SK-N-SH (cell line): ENCODE measurements around the gene RHPN2. TPM values are rescaled to one million over a fixed set of nuclear protein-coding genes. Genes with fewer than 3 reads are reported as not detected.
"Not testable (repeated sequence)": the region's sequence is repeated elsewhere in the genome, so short reads cannot be mapped to it uniquely, and the experiment has no call there.

Source experiments
- CTCF ChIA-PET: fragments of 300-600, 350-600 bp; formaldehyde crosslinking; extraction: SDS; loops from one replicate; lab custom pipeline; 2021; lab: Yijun Ruan, JAX
- POLR2A ChIA-PET: fragments of 350-600 bp; sonication (Branson Sonifier 250); formaldehyde crosslinking; extraction: SDS; loops from one replicate; lab custom pipeline; 2020; ENCODE audit warnings: antibody characterized with exemption, inconsistent platforms; lab: Yijun Ruan, JAX
- DNase-seq: peaks from one replicate; pipeline ENCODE4 v3.0.0; 2012
- H2AFZ ChIP-seq: fragments of 200-600 bp; sonication (generic); 2 replicates; pipeline ENCODE4 v1.8.1; 2016; ENCODE audit warnings: antibody characterized with exemption, mild to moderate bottlenecking, low read depth
- H3F3A ChIP-seq: fragments of 200-600 bp; sonication (generic); replicated peaks from 2 replicates; pipeline ENCODE3; 2016; ENCODE audit warnings: antibody characterized with exemption, mild to moderate bottlenecking; ENCODE audit not compliant: insufficient read depth
- H3K27ac ChIP-seq, 2 experiments: fragments of 200-500 bp in 1 of 2; fragments of 200-600 bp in 1 of 2; sonication (Bioruptor generic) in 1 of 2; sonication (generic), shearing (Covaris generic) in 1 of 2; 2 replicates each; pipeline versions ENCODE4 v1.5.1 to v1.6.1; 2014 to 2016; ENCODE audit warnings: low read depth in 2 of 2, inconsistent platforms in 1 of 2, low read length in 1 of 2, mild to moderate bottlenecking in 1 of 2, mixed read lengths in 1 of 2
- H3K27me3 ChIP-seq: fragments of 200-600 bp; sonication (generic), shearing (Covaris generic); 2 replicates; pipeline ENCODE4 v1.6.1; 2016; ENCODE audit warnings: mixed run types; ENCODE audit not compliant: insufficient read depth
- H3K36me3 ChIP-seq, 2 experiments: fragments of 200-500 bp in 1 of 2; fragments of 200-600 bp in 1 of 2; sonication (Bioruptor generic) in 1 of 2; sonication (generic) in 1 of 2; replicated peaks in 1 of 2; 2 replicates each; pipeline versions ENCODE3 to v1.5.1; 2014 to 2016; ENCODE audit warnings: low read length in 1 of 2, mild to moderate bottlenecking in 1 of 2; ENCODE audit not compliant: insufficient read depth in 2 of 2, control insufficient read depth in 1 of 2
- H3K4me1 ChIP-seq, 2 experiments: fragments of 200-500 bp in 1 of 2; fragments of 200-600 bp in 1 of 2; sonication (Bioruptor generic) in 1 of 2; sonication (generic), shearing (Covaris generic) in 1 of 2; 2 replicates each; pipeline versions ENCODE4 v1.5.1 to v1.6.1; 2014 to 2016; ENCODE audit warnings: low read depth in 1 of 2, low read length in 1 of 2, mixed run types in 1 of 2; ENCODE audit not compliant: insufficient read depth in 2 of 2, control insufficient read depth in 1 of 2
- H3K4me2 ChIP-seq: fragments of 200-600 bp; sonication (generic), shearing (Covaris generic); 2 replicates; pipeline ENCODE4 v1.6.1; 2017; ENCODE audit warnings: mixed run types
- H3K4me3 ChIP-seq, 2 experiments: fragments of 200-500 bp in 1 of 2; fragments of 200-600 bp in 1 of 2; sonication (Bioruptor generic) in 1 of 2; sonication (generic), shearing (Covaris generic) in 1 of 2; 2 replicates each; pipeline versions ENCODE4 v1.5.1 to v1.8.1; 2014 to 2016; ENCODE audit warnings: low read depth in 2 of 2, inconsistent platforms in 1 of 2, low read length in 1 of 2, mild to moderate bottlenecking in 1 of 2, mixed read lengths in 1 of 2, moderate library complexity in 1 of 2
- H3K79me2 ChIP-seq: fragments of 200-600 bp; sonication (generic); 2 replicates; pipeline ENCODE4 v1.8.1; 2017; ENCODE audit warnings: mild to moderate bottlenecking; ENCODE audit not compliant: insufficient read depth
- H3K9ac ChIP-seq: fragments of 200-600 bp; sonication (generic); 2 replicates; pipeline ENCODE4 v1.6.1; 2017; ENCODE audit warnings: mixed run types
- H3K9me2 ChIP-seq: fragments of 200-600 bp; sonication (generic); 2 replicates; pipeline ENCODE4 v1.6.1; 2017; ENCODE audit warnings: mixed run types
- H3K9me3 ChIP-seq: fragments of 200-600 bp; sonication (generic); 2 replicates; pipeline ENCODE4 v1.6.1; 2017; ENCODE audit warnings: mixed run types, mild to moderate bottlenecking, moderate library complexity
- H4K20me1 ChIP-seq: fragments of 200-600 bp; sonication (generic); 2 replicates; pipeline ENCODE4 v1.6.1; 2017; ENCODE audit warnings: mild to moderate bottlenecking, mixed run types; ENCODE audit not compliant: insufficient read depth
- CHD2 ChIP-seq: fragments of 150-350 bp; IDR thresholded peaks from 2 replicates; pipeline ENCODE4 v1.6.1; 2018; ENCODE audit warnings: low read length; ENCODE audit not compliant: partially characterized antibody
- ELF1 ChIP-seq: IDR thresholded peaks from 2 replicates; pipeline ENCODE4 v1.4.0; 2012
- EZH2phosphoT487 ChIP-seq: fragments of 200-600 bp; sonication (generic); IDR thresholded peaks from 2 replicates; pipeline ENCODE4 v1.6.1; 2017; ENCODE audit warnings: low read depth, mixed run types, mild to moderate bottlenecking, antibody characterized with exemption, moderate library complexity, borderline replicate concordance
- FOSL2 ChIP-seq: IDR thresholded peaks from 2 replicates; pipeline ENCODE4 v1.4.0; 2012; ENCODE audit warnings: low read depth, mild to moderate bottlenecking, moderate library complexity, borderline replicate concordance
- FOXM1 ChIP-seq: IDR thresholded peaks from 2 replicates; pipeline ENCODE4 v1.4.0; 2012; ENCODE audit warnings: low read depth, mild to moderate bottlenecking
- NFIC ChIP-seq: IDR thresholded peaks from 2 replicates; pipeline ENCODE4 v1.4.0; 2012; ENCODE audit warnings: borderline replicate concordance
- NRF1 ChIP-seq: IDR thresholded peaks from 2 replicates; pipeline ENCODE4 v1.6.1; 2012; ENCODE audit warnings: low read depth, mild to moderate bottlenecking, low read length
- RAD21 ChIP-seq: IDR thresholded peaks from 2 replicates; pipeline ENCODE4 v1.6.1; 2012; ENCODE audit warnings: mild to moderate bottlenecking, low read length
- RCOR1 ChIP-seq: fragments of 150-350 bp; IDR thresholded peaks from 2 replicates; pipeline ENCODE4 v1.6.1; 2017; ENCODE audit warnings: antibody characterized with exemption, low read length
- RFX5 ChIP-seq: IDR thresholded peaks from 2 replicates; pipeline ENCODE4 v1.6.1; 2012; ENCODE audit warnings: mild to moderate bottlenecking, improper control_type of control experiment, low read length
- SMC3 ChIP-seq: IDR thresholded peaks from 2 replicates; pipeline ENCODE4 v1.6.1; 2012; ENCODE audit warnings: low read depth, low read length, improper control_type of control experiment
- TCF12 ChIP-seq: IDR thresholded peaks from 2 replicates; pipeline ENCODE4 v1.4.0; 2012
- TEAD4 ChIP-seq: IDR thresholded peaks from 2 replicates; pipeline ENCODE4 v1.4.0; 2012; ENCODE audit warnings: mild to moderate bottlenecking, borderline replicate concordance; ENCODE audit not compliant: insufficient read depth
- USF1 ChIP-seq: IDR thresholded peaks from 2 replicates; pipeline ENCODE4 v1.4.0; 2012; ENCODE audit warnings: low read depth, borderline replicate concordance
- WGBS: methylation state at CpG from one replicate; pipeline ENCODE4 v1.1.6; 2017; ENCODE audit warnings: low lambda C conversion rate; 5-methylcytosine and 5-hydroxymethylcytosine counted together
- polyA plus RNA-seq, 3 experiments: library from polyadenylated mRNA; depleted of rRNA; stranded (reverse); fragments of >200 nt; gene quantifications; 2 replicates each; pipeline ENCODE4 v1.2.3, GENCODE V29; 2012
- TF ChIP-seq, protein P1 (sequence below): IDR thresholded peaks from 2 replicates; pipeline ENCODE4; 2012
- TF ChIP-seq, protein P2 (sequence below): fragments of 200-600 bp; sonication (generic); IDR thresholded peaks from 2 replicates; pipeline ENCODE4 v1.6.1; 2017; ENCODE audit warnings: antibody characterized with exemption, mild to moderate bottlenecking, moderate library complexity
- TF ChIP-seq, protein P3 (sequence below): fragments of 150-350 bp; IDR thresholded peaks from 2 replicates; pipeline ENCODE4 v1.6.1; 2016; ENCODE audit warnings: mild to moderate bottlenecking, low read depth, low read length

RHPN2 gene
- polyA plus RNA-seq, 1 of the 3 experiments (the other 2 are of a cell fraction), result 7.0 TPM

GRCh38 chr19:33005440-33005839 lies 59.2 kb downstream of the RHPN2 start:
- POLR2A ChIA-PET, result no interaction called here
- Histone ChIP-seq H3K4me1 (peaks cover 0 to 10% of the 10 kb centered on the region in 2 experiments; a peak in 1 of 4 replicates), H4K20me1 (no peaks in the 10 kb centered on the region), H3K4me3 (no peak overlapping the region), H2AFZ (no peak overlapping the region), H3K9me3 (no peaks in the 10 kb centered on the region), H3F3A (no peaks in the 10 kb centered on the region), H3K4me2 (no peak overlapping the region), H3K9ac (no peak overlapping the region), H3K79me2 (no peaks in the 10 kb centered on the region), H3K9me2 (no peaks in the 10 kb centered on the region), H3K36me3 (peaks cover 0 to 3% of the 10 kb centered on the region in 2 experiments), H3K27me3 (no peaks in the 10 kb centered on the region), H3K27ac (no peak overlapping the region)
- CTCF ChIA-PET, result interaction anchor here (1.1 to 1.7 kb wide), 2 partner anchors 29 to 120 kb away, joined by 3 read pairs; no protein-coding TSS in a partner anchor
- WGBS, result 92% methylated on average over 5 of the region's 5 CpGs
- TF ChIP-seq, protein P1, sequence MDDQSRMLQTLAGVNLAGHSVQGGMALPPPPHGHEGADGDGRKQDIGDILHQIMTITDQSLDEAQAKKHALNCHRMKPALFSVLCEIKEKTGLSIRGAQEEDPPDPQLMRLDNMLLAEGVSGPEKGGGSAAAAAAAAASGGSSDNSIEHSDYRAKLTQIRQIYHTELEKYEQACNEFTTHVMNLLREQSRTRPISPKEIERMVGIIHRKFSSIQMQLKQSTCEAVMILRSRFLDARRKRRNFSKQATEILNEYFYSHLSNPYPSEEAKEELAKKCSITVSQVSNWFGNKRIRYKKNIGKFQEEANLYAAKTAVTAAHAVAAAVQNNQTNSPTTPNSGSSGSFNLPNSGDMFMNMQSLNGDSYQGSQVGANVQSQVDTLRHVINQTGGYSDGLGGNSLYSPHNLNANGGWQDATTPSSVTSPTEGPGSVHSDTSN, result no peak
- TF ChIP-seq FOXM1 (no peak), FOSL2 (no peak), CHD2 (no peak), NRF1 (no peak), NFIC (no peak), RCOR1 (no peak), SMC3 (no peak), EZH2phosphoT487 (no peak), RAD21 (no peak), TCF12 (no peak), TEAD4 (no peak), ELF1 (no peak), USF1 (no peak), RFX5 (no peak)
- TF ChIP-seq, protein P2, sequence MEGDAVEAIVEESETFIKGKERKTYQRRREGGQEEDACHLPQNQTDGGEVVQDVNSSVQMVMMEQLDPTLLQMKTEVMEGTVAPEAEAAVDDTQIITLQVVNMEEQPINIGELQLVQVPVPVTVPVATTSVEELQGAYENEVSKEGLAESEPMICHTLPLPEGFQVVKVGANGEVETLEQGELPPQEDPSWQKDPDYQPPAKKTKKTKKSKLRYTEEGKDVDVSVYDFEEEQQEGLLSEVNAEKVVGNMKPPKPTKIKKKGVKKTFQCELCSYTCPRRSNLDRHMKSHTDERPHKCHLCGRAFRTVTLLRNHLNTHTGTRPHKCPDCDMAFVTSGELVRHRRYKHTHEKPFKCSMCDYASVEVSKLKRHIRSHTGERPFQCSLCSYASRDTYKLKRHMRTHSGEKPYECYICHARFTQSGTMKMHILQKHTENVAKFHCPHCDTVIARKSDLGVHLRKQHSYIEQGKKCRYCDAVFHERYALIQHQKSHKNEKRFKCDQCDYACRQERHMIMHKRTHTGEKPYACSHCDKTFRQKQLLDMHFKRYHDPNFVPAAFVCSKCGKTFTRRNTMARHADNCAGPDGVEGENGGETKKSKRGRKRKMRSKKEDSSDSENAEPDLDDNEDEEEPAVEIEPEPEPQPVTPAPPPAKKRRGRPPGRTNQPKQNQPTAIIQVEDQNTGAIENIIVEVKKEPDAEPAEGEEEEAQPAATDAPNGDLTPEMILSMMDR, result no peak
- TF ChIP-seq, protein P3, sequence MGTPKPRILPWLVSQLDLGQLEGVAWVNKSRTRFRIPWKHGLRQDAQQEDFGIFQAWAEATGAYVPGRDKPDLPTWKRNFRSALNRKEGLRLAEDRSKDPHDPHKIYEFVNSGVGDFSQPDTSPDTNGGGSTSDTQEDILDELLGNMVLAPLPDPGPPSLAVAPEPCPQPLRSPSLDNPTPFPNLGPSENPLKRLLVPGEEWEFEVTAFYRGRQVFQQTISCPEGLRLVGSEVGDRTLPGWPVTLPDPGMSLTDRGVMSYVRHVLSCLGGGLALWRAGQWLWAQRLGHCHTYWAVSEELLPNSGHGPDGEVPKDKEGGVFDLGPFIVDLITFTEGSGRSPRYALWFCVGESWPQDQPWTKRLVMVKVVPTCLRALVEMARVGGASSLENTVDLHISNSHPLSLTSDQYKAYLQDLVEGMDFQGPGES, result no peak
- no peak for DNase-seq

GRCh38 chr19:33003424-33004024 lies 61.2 kb downstream of the RHPN2 start:
- H3K4me1 ChIP-seq, H3K9ac ChIP-seq, DNase-seq, POLR2A ChIA-PET, H4K20me1 ChIP-seq, H3F3A ChIP-seq, H3K9me2 ChIP-seq, H2AFZ ChIP-seq, H3K27me3 ChIP-seq, H3K9me3 ChIP-seq, H3K4me3 ChIP-seq, H3K27ac ChIP-seq, H3K4me2 ChIP-seq, H3K79me2 ChIP-seq, H3K36me3 ChIP-seq: not testable (repeated sequence)
- CTCF ChIA-PET, result interaction anchor here (0.9 kb wide), 1 partner anchor 27 kb away, joined by 4 read pairs; no protein-coding TSS in a partner anchor
- 67% methylated on average over 6 of the region's 6 CpGs for WGBS
